ENCODE results near the gene CCND2.

Gene CCND2

DNA sequence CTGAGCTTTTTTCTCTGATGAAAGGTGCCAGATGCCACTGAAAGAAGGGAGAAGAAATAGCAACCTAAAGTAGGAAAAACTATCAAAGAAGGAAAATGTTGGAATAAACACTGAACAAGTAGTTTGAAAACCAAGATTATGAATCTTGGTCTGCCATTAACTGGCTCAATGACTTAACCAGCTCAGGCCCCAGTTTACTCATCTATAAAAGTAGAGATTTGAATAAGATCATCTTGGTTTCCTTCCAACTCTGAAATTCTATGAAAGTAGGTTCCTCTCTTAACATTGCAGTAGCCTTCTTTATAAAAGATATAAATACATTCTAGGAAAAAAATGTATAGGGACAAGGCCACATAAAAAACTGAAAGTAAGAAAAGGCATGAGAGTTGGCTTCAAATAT, 16.1 kb upstream of the CCND2 start:
- DNase-seq, result no peak

DNA sequence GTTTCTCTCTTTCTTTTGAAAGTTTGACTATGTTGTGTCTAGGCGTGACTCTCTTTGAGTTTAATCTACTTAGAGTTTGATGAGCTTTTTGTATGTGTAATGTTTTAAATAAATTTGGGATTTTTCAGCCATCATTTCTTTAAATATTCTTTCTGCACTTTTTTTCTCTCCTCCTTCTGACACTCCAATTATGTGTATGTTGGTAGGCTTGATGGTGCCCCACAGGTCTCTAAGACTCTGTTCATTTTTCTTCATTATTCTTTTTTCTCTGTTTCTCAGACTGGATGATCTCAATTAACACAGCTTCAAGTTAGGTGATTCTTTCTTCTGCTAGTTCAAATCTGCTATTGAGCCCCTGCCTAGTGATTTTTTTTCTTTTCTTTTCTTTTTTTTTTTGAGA, 14.5 kb upstream of the CCND2 start:
- DNase-seq, result no peak

DNA sequence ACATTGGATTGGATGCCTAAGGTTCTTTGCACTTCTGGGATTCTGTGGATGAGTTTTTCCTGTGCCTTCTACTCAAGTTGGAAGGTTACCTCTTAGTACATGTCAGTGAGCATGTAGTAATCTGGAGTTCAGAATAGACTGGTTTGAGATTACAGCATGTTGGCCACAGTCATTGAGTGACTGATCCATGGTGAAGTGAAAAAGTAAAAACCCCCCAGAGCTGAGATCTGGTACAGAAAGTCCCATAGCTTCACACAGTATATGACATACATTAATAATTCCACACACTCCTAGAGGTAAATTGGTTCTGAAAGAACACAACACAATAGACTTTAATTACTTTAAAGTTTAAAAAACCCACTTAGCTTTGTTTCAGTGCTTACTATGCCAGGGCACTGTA, 11.9 kb upstream of the CCND2 start:
- no peak for DNase-seq

GRCh38 chr12:4265280-4265679, 8.3 kb upstream of the CCND2 start:
- DNase-seq, result no peak

- no peak for DNase-seq
These were observed 6.6 kb upstream of the CCND2 start for GRCh38 chr12:4266990-4267389.

DNA sequence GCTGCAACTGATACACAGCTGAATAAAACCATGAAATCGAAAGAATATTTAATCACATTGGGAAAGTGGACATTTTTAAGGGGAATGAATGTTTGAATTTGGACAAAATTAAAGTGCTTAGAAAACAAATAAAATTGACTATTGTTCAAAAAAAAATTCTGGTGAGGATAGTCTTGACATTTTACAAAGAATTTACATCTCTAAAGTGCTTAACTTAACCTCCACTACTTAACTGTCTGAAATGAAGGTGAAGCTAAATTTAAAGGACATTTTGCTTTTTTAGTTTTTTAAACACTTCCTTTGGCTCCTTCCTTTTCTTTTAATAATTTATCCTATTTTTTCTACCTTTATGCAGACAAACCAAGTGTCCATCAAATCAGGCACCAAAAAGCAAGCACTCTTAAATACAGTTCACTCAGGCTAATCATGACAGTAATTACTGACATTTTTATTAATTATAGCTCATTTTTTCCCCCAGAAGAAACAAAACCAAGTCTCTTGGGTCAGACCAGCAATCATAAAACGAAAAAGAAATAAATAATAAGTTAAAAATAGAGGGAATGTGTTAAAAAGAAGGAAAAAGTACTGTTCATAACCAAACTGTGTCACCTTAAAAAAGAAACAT, 5.7 kb upstream of the CCND2 start:
- DNase-seq, result no peak

DNA sequence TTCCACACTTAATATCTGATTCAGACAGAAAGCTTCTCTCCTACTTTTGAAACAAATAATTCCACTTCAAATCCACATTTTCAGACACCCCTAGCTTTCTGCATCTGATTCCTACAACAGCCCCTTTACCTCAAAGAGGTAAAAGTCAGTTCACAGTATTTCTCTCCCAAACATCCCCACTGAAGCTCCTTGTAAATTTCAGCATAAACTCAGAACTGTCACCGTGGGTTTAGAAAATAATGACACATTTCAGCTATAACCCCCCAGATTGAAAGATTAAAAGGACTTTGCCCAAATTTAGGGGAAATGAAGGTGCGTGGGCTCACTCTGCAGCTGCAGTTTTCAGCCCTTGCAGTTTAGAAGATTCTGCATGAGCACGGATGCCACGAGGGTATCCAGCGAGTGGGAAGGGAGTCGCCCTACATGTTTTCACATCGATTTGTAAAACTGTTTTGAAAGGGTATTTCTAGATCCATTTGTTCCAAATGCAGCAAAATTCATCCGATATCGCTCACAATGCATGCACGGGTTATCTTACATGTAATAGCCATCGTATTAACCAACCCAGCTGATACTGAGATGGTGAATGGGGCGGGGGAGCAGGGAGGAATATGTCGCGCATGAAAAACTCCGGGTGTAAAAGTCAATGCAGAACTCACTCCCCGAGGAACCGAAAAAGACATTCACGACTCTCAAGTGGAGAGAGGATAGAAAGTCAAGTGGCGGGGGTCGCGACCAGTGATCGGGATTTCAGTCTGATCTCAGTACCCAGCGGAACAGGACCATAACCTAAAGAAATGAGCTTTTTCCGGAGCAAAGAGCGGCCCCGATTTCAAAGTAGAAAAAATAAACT, 5.0 kb upstream of the CCND2 start:
- peak; percentile 45 for DNase-seq

- peak; percentile 90 for DNase-seq
These were observed 4.1 kb upstream of the CCND2 start for GRCh38 chr12:4269279-4269991.

GRCh38 chr12:4270016-4270830, 3.3 kb upstream of the CCND2 start:
- DNase-seq, result no peak

DNA sequence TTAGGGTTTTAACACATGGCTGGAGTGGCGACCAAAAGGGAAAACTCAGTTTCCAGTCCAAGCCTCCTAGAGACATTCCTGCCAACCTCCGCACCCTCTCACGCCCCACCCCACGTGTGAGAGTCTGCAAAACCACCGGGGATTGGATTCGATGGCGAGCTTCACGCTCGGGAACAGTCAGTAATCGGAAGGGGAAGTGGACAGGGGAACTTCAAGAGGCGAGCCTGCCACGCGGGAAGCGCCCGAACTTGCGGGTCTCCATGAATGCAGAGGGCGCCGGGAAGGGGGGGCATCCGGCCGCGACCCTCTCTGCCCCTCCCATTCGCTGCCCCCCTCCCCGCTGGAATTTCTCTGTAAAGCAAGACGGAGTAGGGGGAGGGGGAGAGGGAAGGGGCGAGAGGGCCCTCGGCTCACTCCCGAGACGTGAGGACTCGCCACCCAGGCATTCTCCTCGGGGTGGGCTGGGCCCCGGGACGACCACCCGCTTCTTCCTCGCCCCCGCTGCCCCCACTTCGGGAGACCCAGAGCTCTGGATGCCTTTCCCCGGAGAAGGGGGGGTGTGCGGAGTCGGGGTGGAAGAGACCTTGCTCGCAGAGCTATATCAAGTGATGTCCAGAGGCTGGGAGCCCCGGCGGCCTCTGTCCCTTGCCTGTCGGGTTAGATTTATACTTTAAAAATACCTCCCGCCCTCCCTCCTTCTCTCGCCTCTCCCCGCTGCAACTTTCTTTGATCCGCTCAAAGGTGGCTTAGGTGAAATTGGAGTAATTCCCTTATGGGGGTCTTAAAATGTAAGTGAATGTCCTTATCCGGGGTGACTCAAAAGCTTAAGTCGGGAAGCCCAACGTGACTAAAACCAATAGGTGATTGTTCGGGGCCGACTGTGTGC, 2.5 kb upstream of the CCND2 start:
- peak; percentile 86 for DNase-seq

GRCh38 chr12:4271717-4272423, 1.7 kb upstream of the CCND2 start:
- DNase-seq, result peak; percentile 91

DNA sequence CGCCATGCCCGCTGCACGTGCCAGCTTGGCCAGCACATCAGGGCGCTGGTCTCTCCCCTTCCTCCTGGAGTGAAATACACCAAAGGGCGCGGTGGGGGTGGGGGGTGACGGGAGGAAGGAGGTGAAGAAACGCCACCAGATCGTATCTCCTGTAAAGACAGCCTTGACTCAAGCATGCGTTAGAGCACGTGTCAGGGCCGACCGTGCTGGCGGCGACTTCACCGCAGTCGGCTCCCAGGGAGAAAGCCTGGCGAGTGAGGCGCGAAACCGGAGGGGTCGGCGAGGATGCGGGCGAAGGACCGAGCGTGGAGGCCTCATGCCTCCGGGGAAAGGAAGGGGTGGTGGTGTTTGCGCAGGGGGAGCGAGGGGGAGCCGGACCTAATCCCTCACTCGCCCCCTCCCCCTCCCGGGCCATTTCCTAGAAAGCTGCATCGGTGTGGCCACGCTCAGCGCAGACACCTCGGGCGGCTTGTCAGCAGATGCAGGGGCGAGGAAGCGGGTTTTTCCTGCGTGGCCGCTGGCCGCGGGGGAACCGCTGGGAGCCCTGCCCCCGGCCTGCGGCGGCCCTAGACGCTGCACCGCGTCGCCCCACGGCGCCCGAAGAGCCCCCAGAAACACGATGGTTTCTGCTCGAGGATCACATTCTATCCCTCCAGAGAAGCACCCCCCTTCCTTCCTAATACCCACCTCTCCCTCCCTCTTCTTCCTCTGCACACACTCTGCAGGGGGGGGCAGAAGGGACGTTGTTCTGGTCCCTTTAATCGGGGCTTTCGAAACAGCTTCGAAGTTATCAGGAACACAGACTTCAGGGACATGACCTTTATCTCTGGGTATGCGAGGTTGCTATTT, 914 bp upstream of the CCND2 start:
- peak; percentile 78 for DNase-seq

GRCh38 chr12:4273273-4273651, 300 bp upstream of the CCND2 start:
- DNase-seq, result no peak

- DNase-seq, result no peak
These were observed 944 bp downstream of the CCND2 start for GRCh38 chr12:4274396-4275015.

GRCh38 chr12:4275016-4275869, 1.7 kb downstream of the CCND2 start:
- DNase-seq, result no peak

- DNase-seq, result no peak
These were observed 2.3 kb downstream of the CCND2 start for GRCh38 chr12:4275870-4276301.

- DNase-seq, result peak; percentile 81
These were observed 3.1 kb downstream of the CCND2 start for GRCh38 chr12:4276524-4277204.

DNA sequence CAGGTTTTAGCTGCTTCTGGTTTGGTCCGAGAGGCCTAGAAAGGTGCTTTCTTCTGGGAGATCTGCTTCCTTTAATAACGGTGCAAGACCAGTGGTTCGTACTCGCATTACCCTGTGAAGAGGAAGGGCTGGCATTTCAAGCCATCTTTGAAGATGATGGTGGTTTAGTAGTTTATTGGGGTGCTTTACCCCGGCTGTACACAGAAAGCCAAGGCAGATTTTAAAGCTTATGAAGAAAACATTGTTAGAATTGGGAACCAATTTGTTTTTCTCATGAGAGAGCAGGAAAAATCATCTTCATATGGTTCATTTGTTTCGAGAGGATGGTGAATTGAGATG, 3.6 kb downstream of the CCND2 start:
- no peak for DNase-seq

All from GDM1 (cell line).